ENCODE measurements around the gene PLCD3.

Gene PLCD3

DNA sequence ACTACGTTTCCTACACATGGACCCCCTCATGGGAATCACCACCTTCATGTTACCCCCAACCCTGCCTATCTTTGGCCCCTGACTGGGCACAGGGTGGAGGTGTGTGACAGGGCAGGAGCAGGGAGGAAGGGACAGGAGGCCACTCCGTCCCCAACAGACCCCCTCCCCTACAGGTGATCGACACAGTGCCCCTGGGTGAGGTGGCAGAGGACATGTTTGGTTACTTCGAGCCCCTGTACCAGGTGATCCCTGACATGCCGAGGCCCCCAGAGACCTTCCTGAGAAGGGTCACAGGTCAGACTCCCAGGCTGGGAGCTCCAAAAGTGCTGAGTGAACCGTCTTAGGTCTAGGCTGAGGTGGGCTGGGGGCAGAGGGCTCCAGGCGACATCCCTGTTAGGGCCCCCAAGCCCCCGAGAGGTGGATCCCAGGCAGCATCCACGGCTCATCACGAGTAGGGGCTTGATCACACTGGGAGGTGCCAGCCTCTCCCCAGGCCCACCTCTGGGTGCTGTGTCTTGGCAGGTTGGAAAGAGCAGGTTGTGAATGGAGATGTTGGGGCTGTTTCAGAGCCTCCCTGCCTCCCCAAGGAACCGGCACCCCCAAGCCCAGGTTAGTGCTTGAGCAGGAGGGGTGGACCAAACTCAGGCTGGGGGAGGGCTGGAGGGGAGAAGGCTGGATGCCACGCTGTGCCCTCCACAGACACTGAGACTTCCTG, 4.7 kb upstream of the PLCD3 start:
- Histone ChIP-seq H2BK5ac (ENCODE audit: low read depth, low read length, poor library complexity) (no peak overlapping the region), H2BK12ac (ENCODE audit: low read length) (no peak overlapping the region), H2BK120ac (ENCODE audit: insufficient read depth, low read length, poor library complexity) (no peak overlapping the region), H3K79me2 (ENCODE audit: control insufficient read depth, insufficient read depth, low read length, poor library complexity) (peaks cover 5% of the 10 kb centered on the region), H2AFZ (ENCODE audit: insufficient read depth, low read length, poor library complexity) (no peak overlapping the region), H3K9ac (ENCODE audit: low read length) (no peak overlapping the region), H3K79me1 (ENCODE audit: low read length) (peaks cover 12% of the 10 kb centered on the region), H3K4ac (ENCODE audit: low read depth, low read length) (no peak overlapping the region), H3K4me2 (ENCODE audit: low read length) (no peak overlapping the region), H4K91ac (ENCODE audit: low read depth, low read length) (no peak overlapping the region), H3K23ac (ENCODE audit: low read length) (no peak overlapping the region), H3K9me3 (ENCODE audit: insufficient read depth, low read depth, low read length) (no peaks in the 10 kb centered on the region), H3K36me3 (ENCODE audit: control insufficient read depth in 1 of 2, insufficient read depth in 2 of 2, low read length in 2 of 2) (no peaks in the 10 kb centered on the region), H3K4me3 (ENCODE audit: low read depth, low read length) (no peak overlapping the region), H3K27me3 (ENCODE audit: insufficient read depth, low read length) (no peaks in the 10 kb centered on the region), H3K27ac (ENCODE audit: low read depth, low read length) (no peak overlapping the region), H4K8ac (ENCODE audit: low read depth, low read length) (no peak overlapping the region), H3K14ac (ENCODE audit: low read length) (no peak overlapping the region), H2AK5ac (ENCODE audit: low read length) (no peak overlapping the region), H3K18ac (ENCODE audit: low read length) (no peak overlapping the region), H3K4me1 (ENCODE audit: control insufficient read depth in 1 of 2, insufficient read depth in 2 of 2, low read length in 2 of 2) (peaks cover 5 to 11% of the 10 kb centered on the region in 2 experiments), H4K12ac (ENCODE audit: low read depth, low read length) (no peak overlapping the region)
- no peak for DNase-seq
- WGBS (ENCODE audit: extremely low coverage, insufficient coverage, insufficient read length), result no CpG with 5 or more reads among the region's 12 CpGs

DNA sequence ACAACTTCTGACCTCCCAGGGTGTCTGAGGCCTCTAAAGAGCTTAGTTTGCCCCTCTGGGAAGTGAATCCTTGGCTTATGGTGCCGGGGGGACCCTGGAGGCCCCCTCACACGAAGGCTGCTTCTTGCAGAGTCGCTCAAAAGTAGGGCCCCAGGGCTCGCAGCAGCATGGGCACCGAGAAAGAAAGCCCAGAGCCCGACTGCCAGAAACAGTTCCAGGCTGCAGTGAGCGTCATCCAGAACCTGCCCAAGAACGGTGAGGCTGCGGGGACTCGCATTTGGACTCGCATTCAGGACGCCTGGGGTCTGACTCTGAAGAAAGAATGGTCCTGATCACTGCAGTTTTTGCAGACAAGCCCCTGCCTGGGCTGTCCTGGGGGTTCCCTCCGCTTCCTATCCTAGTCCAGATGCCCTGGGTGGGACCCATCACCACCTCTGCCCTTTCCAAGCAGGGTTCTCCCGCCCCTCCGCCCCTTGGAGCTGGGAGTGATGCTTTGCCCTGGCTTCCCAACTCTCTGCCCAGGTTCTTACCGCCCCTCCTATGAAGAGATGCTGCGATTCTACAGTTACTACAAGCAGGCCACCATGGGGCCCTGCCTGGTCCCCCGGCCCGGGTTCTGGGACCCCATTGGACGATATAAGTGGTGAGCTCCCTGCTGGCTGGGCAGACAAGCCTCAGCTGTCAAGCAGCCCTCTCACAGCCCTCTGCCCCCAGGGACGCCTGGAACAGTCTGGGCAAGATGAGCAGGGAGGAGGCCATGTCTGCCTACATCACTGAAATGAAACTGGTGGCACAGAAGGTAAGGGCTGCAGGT, 3.9 kb upstream of the PLCD3 start:
- H2BK120ac ChIP-seq (ENCODE audit: insufficient read depth, low read length, poor library complexity), result peak overlapping the region; percentile 19
- H3K4me3 ChIP-seq (ENCODE audit: low read depth, low read length), result peak overlapping the region; percentile 70
- H2AFZ ChIP-seq (ENCODE audit: insufficient read depth, low read length, poor library complexity), result peak overlapping the region; percentile 87
- peak overlapping the region; percentile 73 for H3K14ac ChIP-seq (ENCODE audit: low read length)
- no peak overlapping the region for H2BK12ac ChIP-seq (ENCODE audit: low read length)
- no peaks in the 10 kb centered on the region for H3K36me3 ChIP-seq (ENCODE audit: control insufficient read depth in 1 of 2, insufficient read depth in 2 of 2, low read length in 2 of 2)
- H3K9ac ChIP-seq (ENCODE audit: low read length), result no peak overlapping the region
- H3K18ac ChIP-seq (ENCODE audit: low read length), result peak overlapping the region; percentile 66
- H3K9me3 ChIP-seq (ENCODE audit: insufficient read depth, low read depth, low read length), result no peaks in the 10 kb centered on the region
- H4K91ac ChIP-seq (ENCODE audit: low read depth, low read length), result peak overlapping the region; percentile 81
- peak overlapping the region; percentile 89 for H3K4me2 ChIP-seq (ENCODE audit: low read length)
- no peak overlapping the region for H2BK5ac ChIP-seq (ENCODE audit: low read depth, low read length, poor library complexity)
- H3K79me2 ChIP-seq (ENCODE audit: control insufficient read depth, insufficient read depth, low read length, poor library complexity), result peaks cover 6% of the 10 kb centered on the region
- no peak for DNase-seq
- H3K4me1 ChIP-seq (ENCODE audit: control insufficient read depth in 1 of 2, insufficient read depth in 2 of 2, low read length in 2 of 2), result peaks cover 11 to 16% of the 10 kb centered on the region in 2 experiments
- H3K79me1 ChIP-seq (ENCODE audit: low read length), result peaks cover 18% of the 10 kb centered on the region
- peak overlapping the region; percentile 62 for H4K12ac ChIP-seq (ENCODE audit: low read depth, low read length)
- H3K4ac ChIP-seq (ENCODE audit: low read depth, low read length), result peak overlapping the region; percentile 11
- no peak overlapping the region for H3K27ac ChIP-seq (ENCODE audit: low read depth, low read length)
- no peaks in the 10 kb centered on the region for H3K27me3 ChIP-seq (ENCODE audit: insufficient read depth, low read length)
- peak overlapping the region; percentile 80 for H2AK5ac ChIP-seq (ENCODE audit: low read length)
- no peak overlapping the region for H3K23ac ChIP-seq (ENCODE audit: low read length)
- WGBS (ENCODE audit: extremely low coverage, insufficient coverage, insufficient read length), result no CpG with 5 or more reads among the region's 21 CpGs
- peak overlapping the region; percentile 91 for H4K8ac ChIP-seq (ENCODE audit: low read depth, low read length)

DNA sequence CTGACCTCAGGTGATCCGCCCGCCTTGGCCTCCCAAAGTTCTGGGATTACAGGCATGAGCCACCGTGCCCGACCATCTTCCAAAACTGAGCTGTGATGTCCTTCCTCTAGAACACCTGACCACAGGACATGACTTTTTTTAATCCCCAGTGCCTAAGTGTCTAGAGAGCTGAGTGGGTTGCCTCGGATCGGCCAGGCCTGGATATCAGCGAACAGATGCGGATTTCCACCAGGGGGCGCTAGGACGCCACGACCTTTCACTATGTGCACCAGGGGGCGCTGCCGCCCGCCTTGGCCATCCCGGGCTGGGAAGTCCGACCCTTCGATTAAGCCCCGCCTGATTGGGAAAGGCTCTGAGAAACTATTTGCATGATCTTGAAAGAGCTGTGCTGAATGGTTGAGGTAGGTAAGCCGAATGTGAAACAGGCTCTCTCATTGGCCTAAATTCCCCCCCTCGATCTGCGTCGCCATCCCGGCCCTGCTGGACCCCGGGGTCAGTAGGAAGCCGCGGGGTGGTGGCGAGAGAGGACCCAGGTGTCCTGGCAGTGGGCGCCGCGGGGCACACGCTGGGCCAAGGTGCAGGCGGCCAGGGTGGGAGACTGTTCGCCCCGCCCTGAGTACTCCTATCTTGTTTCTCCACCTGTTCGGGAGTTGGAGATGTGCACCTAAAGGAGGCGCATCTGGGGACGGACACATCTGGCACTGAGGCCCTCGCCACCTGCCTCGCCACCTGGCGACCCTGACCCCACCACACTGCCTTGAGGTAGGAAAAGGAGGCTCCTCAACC, 3.1 kb upstream of the PLCD3 start, which contains the start of gene ACBD4:
ACBD4 (plus strand) TSS at position 496 of the 786 bp plus-strand sequence. CDS start 458 bp downstream, outside the sequence.
- peak within 1 kb of the TSS; percentile 70 for H3K4me3 ChIP-seq (ENCODE audit: low read depth, low read length)
- no peak within 1 kb of the TSS for H2BK12ac ChIP-seq (ENCODE audit: low read length)
- peaks cover 6% of the 10 kb centered on the region for H3K79me2 ChIP-seq (ENCODE audit: control insufficient read depth, insufficient read depth, low read length, poor library complexity)
- H3K36me3 ChIP-seq (ENCODE audit: control insufficient read depth in 1 of 2, insufficient read depth in 2 of 2, low read length in 2 of 2), result no peaks in the 10 kb centered on the region
- H3K23ac ChIP-seq (ENCODE audit: low read length), result no peak within 1 kb of the TSS
- H3K79me1 ChIP-seq (ENCODE audit: low read length), result peaks cover 19% of the 10 kb centered on the region
- peak; percentile 96 to 100 for DNase-seq
- H2BK120ac ChIP-seq (ENCODE audit: insufficient read depth, low read length, poor library complexity), result peak within 1 kb of the TSS; percentile 19
- H3K27me3 ChIP-seq (ENCODE audit: insufficient read depth, low read length), result no peaks in the 10 kb centered on the region
- H2BK5ac ChIP-seq (ENCODE audit: low read depth, low read length, poor library complexity), result no peak within 1 kb of the TSS
- peak within 1 kb of the TSS; percentile 11 for H3K4ac ChIP-seq (ENCODE audit: low read depth, low read length)
- no CpG with 5 or more reads among the region's 40 CpGs for WGBS (ENCODE audit: extremely low coverage, insufficient coverage, insufficient read length)
- no peaks in the 10 kb centered on the region for H3K9me3 ChIP-seq (ENCODE audit: insufficient read depth, low read depth, low read length)
- H3K4me2 ChIP-seq (ENCODE audit: low read length), result peak within 1 kb of the TSS; percentile 89
- H4K12ac ChIP-seq (ENCODE audit: low read depth, low read length), result peak within 1 kb of the TSS; percentile 62
- H3K18ac ChIP-seq (ENCODE audit: low read length), result peak within 1 kb of the TSS; percentile 66
- peaks cover 14 to 22% of the 10 kb centered on the region in 2 experiments for H3K4me1 ChIP-seq (ENCODE audit: control insufficient read depth in 1 of 2, insufficient read depth in 2 of 2, low read length in 2 of 2)
- no peak within 1 kb of the TSS for H3K9ac ChIP-seq (ENCODE audit: low read length)
- peak within 1 kb of the TSS; percentile 87 for H2AFZ ChIP-seq (ENCODE audit: insufficient read depth, low read length, poor library complexity)
- no peak within 1 kb of the TSS for H3K27ac ChIP-seq (ENCODE audit: low read depth, low read length)
- H2AK5ac ChIP-seq (ENCODE audit: low read length), result peak within 1 kb of the TSS; percentile 80
- H3K14ac ChIP-seq (ENCODE audit: low read length), result peak within 1 kb of the TSS; percentile 73
- peak within 1 kb of the TSS; percentile 91 for H4K8ac ChIP-seq (ENCODE audit: low read depth, low read length)
- H4K91ac ChIP-seq (ENCODE audit: low read depth, low read length), result peak within 1 kb of the TSS; percentile 81

Measured in trophoblast cell (in vitro differentiated cells and primary cell).